WTC11 (cell line): Measurements from ENCODE around the gene DISC1.

Experiments
- ATF2 ChIP-seq: sonication (generic); formaldehyde crosslinking; IDR thresholded peaks from 2 replicates; pipeline ENCODE4 v1.8.1; 2022; ENCODE audit warnings: low read depth, missing genetic modification reagents, borderline replicate concordance
- ATF6 ChIP-seq: sonication (generic); formaldehyde crosslinking; IDR thresholded peaks from 2 replicates; pipeline ENCODE4 v1.8.1; 2023; ENCODE audit warnings: mild to moderate bottlenecking, missing genetic modification reagents
- ESRRA ChIP-seq: sonication (generic); formaldehyde crosslinking; IDR thresholded peaks from 2 replicates; pipeline ENCODE4 v1.8.1; 2022; ENCODE audit warnings: mild to moderate bottlenecking, missing genetic modification reagents, borderline replicate concordance
- FOXK1 ChIP-seq: sonication (generic); formaldehyde crosslinking; IDR thresholded peaks from 2 replicates; pipeline ENCODE4 v1.8.0; 2022; ENCODE audit warnings: mild to moderate bottlenecking, moderate library complexity, missing genetic modification reagents
- MXD4 ChIP-seq: fragments of 250-450 bp; sonication (Bioruptor Pico); IDR thresholded peaks from 2 replicates; pipeline ENCODE4 v1.8.0; 2021; ENCODE audit warnings: mild to moderate bottlenecking, moderate library complexity, borderline replicate concordance
- MYBL2 ChIP-seq: sonication (generic); formaldehyde crosslinking; IDR thresholded peaks from 2 replicates; pipeline ENCODE4 v1.8.1; 2023; ENCODE audit warnings: mild to moderate bottlenecking, moderate library complexity, missing genetic modification reagents
- TF ChIP-seq, protein P1 (sequence below): fragments of 200-600 bp; IDR thresholded peaks from 2 replicates; pipeline ENCODE4 v1.8.0; 2022; ENCODE audit warnings: antibody characterized with exemption
- TF ChIP-seq, protein P2 (sequence below): sonication (generic); formaldehyde crosslinking; IDR thresholded peaks from 2 replicates; pipeline ENCODE4 v1.8.1; 2023; ENCODE audit warnings: mild to moderate bottlenecking, missing genetic modification reagents
- TF ChIP-seq, protein P3 (sequence below): sonication (generic); formaldehyde crosslinking; IDR thresholded peaks from 2 replicates; pipeline ENCODE4 v1.8.0; 2022; ENCODE audit warnings: mild to moderate bottlenecking, missing genetic modification reagents

DNA sequence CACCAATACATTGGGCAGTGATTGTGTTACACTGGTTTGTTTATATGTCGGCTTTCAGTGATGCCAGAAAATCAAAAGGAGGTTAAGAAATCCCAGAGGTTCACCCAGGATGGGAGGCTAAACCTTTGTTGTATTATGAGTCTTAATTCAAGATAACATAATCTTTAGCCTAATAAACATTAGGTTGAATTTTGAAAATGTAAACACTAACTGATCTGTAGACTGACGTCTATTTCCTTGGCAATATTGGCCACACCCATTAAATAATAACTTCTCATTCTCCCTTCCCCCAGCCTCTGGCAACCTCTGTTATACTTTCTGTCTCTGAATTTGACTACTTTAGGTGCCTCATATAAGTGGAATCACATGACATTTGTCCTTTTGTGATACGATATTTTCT is 238.7 kb downstream of the DISC1 start:
- TF ChIP-seq, protein P1, sequence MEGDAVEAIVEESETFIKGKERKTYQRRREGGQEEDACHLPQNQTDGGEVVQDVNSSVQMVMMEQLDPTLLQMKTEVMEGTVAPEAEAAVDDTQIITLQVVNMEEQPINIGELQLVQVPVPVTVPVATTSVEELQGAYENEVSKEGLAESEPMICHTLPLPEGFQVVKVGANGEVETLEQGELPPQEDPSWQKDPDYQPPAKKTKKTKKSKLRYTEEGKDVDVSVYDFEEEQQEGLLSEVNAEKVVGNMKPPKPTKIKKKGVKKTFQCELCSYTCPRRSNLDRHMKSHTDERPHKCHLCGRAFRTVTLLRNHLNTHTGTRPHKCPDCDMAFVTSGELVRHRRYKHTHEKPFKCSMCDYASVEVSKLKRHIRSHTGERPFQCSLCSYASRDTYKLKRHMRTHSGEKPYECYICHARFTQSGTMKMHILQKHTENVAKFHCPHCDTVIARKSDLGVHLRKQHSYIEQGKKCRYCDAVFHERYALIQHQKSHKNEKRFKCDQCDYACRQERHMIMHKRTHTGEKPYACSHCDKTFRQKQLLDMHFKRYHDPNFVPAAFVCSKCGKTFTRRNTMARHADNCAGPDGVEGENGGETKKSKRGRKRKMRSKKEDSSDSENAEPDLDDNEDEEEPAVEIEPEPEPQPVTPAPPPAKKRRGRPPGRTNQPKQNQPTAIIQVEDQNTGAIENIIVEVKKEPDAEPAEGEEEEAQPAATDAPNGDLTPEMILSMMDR = no peak
- no peak for TF ChIP-seq ATF2 (CRISPR knock-in tag)
- TF ChIP-seq, protein P2, sequence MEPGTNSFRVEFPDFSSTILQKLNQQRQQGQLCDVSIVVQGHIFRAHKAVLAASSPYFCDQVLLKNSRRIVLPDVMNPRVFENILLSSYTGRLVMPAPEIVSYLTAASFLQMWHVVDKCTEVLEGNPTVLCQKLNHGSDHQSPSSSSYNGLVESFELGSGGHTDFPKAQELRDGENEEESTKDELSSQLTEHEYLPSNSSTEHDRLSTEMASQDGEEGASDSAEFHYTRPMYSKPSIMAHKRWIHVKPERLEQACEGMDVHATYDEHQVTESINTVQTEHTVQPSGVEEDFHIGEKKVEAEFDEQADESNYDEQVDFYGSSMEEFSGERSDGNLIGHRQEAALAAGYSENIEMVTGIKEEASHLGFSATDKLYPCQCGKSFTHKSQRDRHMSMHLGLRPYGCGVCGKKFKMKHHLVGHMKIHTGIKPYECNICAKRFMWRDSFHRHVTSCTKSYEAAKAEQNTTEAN = no peak
- TF ChIP-seq, protein P3, sequence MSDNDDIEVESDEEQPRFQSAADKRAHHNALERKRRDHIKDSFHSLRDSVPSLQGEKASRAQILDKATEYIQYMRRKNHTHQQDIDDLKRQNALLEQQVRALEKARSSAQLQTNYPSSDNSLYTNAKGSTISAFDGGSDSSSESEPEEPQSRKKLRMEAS (CRISPR knock-in tag) = no peak
- TF ChIP-seq MYBL2 (CRISPR knock-in tag) = no peak
- TF ChIP-seq MXD4 (CRISPR knock-in tag) = no peak
- no peak for TF ChIP-seq ESRRA (CRISPR knock-in tag)
- no peak for TF ChIP-seq ATF6 (CRISPR knock-in tag)
- TF ChIP-seq FOXK1 (CRISPR knock-in tag) = no peak
